GM18505 (cell line): ENCODE results near the gene MFSD1.

Experiments used
- ATAC-seq: cut with Tn5 transposase; IDR thresholded peaks from one replicate; pipeline ENCODE4 v1.9.1; 2021; ENCODE audit not compliant: unreplicated experiment
- POLR2A ChIP-seq: IDR thresholded peaks from 4 replicates; pipeline ENCODE4 v1.6.1; 2011; ENCODE audit warnings: borderline replicate concordance; ENCODE audit not compliant: insufficient read depth, insufficient read length; ENCODE audit errors: extremely low read depth

MFSD1 gene

DNA sequence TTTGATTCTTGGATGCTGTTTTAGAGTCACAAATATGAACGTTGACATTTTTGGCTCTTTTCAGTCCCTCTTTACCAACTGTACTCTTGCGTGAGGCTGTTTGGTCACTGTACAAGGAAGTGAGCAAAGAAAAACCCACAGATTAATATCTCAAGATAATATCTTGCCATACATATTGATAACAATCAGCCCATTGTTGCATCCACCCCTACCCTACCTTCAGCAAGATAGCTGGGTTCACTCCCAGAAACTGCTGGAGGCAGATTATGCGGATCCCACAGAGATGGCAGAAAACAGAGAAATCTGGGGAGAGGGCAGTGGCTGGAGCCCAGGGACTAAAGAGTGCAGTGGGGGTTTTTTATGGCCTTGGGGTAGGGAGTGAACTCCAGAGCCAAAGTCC lies 29.9 kb upstream of the MFSD1 start:
- no peak for ATAC-seq

DNA sequence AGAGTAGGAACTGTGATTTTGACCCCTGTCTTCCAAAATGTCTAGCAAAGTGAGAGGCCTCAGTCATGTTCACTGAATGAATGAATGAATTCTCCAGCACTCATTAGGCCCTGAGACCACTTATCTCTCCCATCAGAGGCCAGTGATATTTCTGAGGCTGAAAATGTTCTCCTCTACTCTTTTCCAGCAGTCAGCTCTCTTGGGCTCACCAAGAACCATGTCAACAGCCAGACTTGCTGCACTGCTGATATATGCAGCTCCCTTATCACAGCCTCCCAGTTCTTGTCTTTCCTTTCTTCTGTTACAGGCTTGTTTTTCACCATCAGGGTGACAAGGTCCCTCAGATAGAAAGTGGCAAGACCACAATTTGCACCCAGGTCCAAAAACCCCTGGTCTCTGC lies 28.7 kb upstream of the MFSD1 start:
- no peak for ATAC-seq
- TF ChIP-seq POLR2A, result no peak

More for the DNA sequence above, 29.9 kb upstream of the MFSD1 start:
- TF ChIP-seq POLR2A, result no peak

DNA sequence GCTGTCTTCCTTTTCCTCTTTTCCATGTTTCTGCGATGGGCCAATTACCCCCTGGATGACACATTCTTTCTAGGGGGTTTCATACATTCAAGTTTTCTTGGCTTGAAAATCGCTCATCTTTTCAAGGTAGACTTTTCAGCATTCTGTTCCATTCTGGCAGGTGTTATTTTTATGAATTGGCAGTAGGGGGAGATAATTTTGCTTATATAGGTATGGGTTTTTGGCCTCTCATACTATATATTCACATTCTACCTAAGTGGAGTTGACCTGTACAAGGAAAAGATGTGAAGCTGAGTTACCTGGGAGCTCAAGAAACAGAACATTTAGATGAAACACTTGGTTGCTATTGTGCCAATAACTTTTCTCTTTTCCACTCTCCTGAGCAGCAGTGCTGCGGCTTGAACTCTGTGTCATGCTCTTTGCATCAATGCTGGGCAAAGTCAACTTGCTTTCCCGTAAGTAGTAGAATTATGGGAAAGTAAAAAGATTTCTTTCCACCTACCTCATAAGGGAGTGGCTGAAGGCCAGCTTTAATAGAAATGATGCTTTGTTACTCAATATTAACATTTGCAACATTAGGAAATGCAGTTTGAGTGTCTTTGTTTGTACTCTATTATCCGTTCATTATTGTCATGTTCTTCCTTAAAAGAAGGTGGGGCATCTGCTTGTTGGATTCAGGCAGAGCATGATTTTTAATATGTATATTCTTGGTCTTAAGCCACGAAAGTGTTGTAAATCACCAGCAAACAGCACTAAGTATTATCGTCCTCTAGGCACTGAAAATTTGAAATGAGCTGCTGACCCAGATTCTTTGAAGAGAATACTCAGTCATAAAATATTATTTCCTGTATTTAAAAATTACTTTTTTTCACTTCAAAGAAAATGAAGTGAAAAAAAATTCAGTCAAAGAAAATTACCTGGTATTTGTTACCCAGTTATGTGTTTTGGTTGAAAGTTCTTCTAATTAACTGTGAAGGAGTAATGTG lies 27.7 kb upstream of the MFSD1 start:
- ATAC-seq, result no peak
- TF ChIP-seq POLR2A, result no peak

DNA sequence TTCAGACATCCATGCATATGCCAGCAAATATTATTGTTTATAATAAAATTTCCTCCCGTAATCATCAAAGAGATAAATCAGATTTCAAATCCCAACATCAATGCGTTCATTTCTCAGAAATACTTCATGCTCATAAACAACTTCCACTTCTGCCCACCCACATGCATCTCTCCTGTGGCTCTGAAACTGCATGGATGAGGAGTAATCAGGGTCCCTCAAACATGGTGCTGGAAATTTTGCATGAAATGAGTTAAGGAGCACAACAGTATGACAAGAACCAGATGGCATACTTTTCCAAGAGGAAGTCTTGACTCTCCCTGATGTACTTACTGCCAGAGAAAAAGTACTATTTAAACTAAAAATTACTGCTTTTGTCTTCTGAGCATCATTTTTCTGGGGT lies 26.9 kb upstream of the MFSD1 start:
- no peak for TF ChIP-seq POLR2A
- ATAC-seq, result no peak

DNA sequence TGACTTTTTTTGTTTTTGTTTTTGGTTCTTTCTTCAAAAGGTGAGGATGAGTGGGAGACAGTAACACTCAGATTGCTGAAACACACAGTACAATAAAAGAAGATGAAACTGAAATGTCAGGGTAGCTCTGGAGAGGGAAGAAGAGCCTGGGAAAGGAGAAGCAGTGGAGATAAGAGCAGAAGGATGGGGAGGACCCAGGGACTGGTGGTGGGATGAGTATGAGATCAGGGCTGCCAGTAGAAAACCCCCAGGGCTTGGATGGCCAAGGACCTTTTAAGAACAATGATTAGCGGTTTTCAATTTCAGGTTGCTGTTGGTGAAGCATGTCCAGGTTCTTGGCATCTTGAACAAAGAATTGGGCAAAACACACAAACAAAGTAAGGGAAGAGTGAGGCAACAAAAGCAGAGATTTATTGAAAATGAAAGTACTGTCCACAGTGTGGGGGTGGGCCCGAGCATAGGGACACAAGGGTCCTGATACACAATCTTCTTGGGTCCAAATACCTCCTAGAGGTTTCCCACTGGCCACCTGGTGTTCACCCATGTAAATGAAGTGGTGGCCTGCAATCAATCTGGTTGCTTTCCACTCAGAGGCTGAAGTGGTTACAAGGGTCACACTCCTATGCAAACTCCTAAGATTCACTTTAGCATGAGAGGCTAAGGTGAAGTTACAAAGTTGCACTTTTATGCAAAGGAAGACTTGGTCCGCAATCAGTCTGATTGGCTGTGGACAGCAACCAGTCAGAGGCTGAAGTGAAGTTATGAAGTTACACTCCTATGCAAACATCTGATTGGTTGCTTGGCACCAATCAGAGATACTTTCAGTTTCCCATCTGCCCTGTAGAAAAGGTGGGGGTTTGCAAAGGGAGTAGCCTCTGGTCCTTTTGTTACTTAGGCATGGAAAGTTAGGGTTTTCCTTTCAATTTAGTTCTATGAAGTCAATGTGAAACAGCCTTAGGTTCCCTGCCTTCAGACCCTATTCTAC lies 26.1 kb upstream of the MFSD1 start:
- ATAC-seq, result no peak
- TF ChIP-seq POLR2A, result no peak

DNA sequence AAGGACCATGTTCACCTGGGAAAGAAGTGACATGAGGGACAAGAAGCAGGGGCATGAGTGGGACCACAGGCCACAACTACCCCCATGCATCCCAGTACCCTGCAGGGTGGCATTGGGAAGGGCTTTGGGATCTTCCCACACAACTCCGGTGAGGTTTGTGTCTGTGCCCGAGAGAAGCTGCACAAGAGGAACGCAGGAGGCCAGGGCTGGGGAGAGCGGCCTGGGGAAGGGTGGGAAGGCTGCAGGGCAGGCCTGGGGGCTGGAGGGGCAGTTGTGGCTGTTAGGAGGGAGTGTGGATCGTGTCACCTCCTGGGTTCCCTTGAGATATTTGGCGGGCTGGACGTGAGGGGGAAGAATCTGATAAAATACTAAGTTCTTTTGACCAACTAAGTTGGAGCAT lies 25.3 kb upstream of the MFSD1 start:
- ATAC-seq, result no peak
- TF ChIP-seq POLR2A, result no peak

DNA sequence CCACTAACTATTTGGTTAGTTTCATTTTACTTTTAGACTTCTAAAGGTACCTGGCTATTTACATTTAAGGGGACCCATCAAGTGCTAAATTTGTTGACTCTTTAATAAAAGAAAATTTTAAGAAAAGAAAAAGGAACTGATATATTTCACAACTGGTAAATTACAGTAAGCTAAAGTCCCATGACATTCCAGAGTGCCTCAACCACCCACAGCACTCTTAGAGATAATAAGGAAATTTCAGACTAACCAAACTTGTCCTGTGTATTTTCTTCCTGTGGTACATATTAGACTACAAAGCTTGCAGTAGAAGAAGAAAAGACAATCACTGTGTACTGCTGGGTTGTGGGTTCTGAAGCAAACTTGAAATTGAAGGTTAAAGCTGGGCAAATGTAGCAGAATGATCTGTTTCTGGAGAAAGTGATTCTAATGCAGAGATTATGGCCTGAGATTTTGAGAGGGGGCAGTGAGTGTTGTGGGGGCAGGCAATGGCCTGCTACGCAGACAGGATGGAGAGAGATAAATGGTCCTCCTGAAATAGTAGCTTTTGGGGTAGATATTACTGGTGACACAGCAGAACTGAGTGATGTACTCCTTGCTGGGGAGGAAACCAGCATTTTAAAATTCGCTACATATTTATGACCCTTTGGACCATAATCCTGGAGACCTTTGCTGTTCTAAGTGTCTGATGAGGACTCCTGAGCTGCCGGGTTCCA lies 24.5 kb upstream of the MFSD1 start:
- no peak for ATAC-seq
- TF ChIP-seq POLR2A, result no peak

DNA sequence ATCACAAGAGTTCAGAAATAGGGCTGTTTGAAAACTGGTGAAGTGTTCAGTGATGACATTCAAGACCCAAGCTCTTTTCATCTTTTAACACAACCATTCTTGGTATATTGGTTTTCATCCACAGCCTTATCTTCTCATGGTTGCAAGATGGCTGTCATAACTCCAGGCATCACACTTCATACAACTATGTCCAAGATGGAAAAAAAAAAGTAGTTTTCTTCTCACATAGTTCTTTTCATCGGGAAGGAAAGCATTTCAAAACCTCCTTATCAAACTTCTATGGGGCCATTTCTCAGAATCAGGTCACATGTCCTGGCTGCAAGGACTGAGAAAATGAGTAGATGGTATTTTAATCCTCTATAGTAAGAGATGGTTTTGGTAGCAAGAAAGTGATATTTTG lies 21.1 kb upstream of the MFSD1 start:
- ATAC-seq, result no peak

DNA sequence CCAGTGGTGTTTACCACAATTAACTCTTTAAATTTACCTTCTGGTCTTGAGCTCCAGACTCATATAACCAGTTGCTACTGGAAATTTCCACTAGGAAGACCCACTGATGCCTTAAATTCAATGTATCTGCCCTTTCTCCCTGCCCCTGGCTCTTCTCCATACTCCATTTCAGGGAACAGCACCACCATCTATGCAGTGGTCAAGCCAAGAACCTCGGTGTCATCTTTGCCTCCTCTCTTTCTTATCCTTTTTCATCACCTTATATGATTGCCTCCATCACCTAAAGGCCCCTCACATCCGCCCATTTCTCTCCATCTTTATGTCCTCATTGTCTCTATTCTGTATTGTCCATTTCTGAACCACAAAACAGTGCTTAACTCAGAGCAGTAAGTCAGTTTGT lies 20.7 kb upstream of the MFSD1 start:
- no peak for TF ChIP-seq POLR2A
- ATAC-seq, result no peak

More for the DNA sequence above, 21.1 kb upstream of the MFSD1 start:
- TF ChIP-seq POLR2A, result no peak

DNA sequence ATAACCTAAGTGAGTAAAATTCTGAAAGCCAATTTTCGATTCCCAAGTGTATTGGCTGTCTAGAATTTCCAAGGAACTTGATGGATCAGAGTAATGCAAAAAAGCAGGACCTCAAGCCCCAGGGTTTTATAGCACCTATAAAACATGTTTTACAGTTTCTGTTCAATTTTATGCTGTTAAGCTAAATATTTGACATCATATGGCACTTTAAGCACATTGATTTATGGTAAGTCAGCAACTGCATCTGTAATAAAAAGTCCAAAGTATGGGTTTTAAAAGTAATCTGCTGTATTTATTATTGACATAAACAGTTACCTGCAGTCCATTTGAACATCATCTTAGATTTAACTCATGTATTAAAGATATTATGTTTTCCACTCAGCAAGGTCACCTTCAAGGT lies 20.0 kb upstream of the MFSD1 start:
- TF ChIP-seq POLR2A, result no peak
- ATAC-seq, result no peak

DNA sequence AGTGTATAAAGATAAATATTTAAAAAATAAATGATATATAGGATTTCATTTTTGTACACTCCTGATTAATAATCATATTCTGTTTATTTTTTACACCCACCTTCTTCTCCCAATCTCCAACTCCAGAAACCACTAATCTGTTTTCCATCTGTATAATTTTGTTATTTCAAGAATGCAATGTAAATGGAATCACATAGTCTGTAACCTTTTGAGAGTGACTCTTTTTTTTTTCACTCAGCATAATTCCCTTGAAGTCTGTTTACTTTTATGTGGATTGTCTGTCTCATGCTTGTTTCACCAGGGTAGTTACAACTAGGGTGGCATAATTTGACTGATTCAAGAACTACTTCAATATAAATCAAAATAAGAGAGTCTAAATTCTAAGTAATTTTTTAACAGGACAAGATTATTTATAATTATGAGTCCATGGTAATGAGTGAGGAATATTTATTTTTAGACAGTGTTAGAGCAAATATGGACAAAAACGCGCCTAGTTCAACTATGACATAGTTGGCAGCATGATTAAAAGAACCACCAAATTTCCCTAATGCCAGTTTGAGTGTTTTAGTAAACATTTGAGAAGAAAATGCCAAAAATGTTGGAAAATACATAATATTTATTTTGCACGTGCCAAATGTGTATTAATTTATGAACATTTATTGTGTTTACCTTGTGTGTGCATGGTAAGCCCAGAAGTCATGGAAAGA lies 19.4 kb upstream of the MFSD1 start:
- no peak for ATAC-seq

DNA sequence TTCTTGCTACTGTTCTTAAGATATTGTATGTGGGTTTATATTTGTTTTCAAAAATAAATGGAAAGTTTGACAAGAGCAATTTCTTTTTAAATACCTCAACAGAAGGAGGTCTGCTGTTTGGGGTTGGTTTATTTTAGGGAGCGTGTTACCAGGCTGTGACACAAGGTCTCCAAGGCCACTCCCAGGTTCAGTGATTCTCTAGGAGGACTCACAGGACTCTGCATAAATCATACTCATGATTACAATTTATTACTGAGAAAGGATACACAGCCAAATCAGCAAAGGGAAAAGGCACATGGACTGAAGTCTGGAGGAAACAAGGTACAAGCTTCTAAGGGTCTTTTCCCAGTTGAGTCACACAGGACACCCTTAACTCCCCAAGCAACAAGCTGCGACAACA lies 18.8 kb upstream of the MFSD1 start:
- no peak for TF ChIP-seq POLR2A
- ATAC-seq, result no peak

More for the DNA sequence above, 19.4 kb upstream of the MFSD1 start:
- TF ChIP-seq POLR2A, result no peak
